Fibroblast of skin of right biceps (primary cell): ENCODE data around the gene PRLH.

Experiments used
- DNase-seq: peaks from one replicate; pipeline ENCODE4 v3.0.0-alpha.2; 2013

The PRLH gene

DNA sequence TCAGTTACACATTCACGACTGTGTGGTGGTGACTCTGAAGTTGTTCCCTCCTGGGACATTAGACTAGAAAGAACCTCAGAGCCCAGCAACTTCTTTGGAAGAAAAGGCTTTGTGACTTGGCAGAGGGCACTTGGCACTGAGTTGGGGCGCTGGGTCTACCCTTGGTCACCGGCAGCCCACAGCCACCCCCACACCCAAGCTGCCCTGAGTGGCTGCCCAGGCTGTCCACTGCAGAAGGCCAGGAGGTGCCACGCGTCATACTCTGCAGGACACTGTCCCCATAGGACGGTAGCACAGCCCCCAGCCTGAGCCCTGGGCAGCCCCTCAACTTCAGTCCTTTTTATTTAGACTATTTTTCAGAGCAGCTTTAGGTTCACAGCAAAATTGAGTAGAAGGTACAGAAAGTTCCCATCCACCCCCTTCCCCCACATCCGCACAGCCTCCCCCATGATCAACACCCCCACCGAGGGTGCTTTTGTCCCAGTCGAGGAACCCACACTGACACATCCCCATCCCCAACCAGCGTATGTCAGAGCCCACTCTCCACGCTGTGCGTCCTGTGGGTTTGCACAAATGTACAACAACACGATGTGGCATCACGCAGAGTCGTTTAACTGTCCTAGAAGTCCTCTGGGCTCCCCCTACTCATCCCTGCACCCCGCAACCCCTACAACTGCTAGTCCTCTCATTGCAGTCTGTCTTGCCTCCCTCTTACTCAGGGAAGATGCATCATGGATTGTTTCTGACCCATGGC is 1.1 kb downstream of the PRLH start:
- DNase-seq = no peak

DNA sequence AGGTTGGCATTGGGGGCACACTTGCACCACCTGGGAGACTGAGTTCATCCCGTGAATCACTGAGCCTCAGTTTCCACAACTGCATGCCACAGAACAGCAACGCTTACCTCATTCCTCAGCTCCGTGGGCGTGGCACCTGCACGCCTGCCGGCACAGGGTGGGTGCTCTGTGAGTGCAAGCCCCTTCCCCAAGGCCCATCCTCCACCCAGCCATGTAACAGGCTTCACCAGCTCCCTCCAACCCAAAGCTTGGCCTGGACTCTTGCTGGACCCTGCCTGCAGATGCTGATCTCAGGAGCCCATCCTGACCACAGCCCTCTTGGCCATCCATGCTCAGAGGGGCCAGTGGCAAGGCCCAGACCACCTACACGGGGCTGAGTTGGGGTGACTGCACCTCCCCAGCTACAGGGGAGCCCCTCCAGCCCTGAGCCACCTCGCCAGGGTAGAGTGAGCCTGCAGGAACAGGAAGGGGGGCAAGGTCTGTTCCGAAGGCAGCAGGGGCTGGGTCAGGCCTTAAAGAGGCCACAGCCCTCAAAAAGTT is 1.8 kb downstream of the PRLH start:
- DNase-seq = no peak

DNA sequence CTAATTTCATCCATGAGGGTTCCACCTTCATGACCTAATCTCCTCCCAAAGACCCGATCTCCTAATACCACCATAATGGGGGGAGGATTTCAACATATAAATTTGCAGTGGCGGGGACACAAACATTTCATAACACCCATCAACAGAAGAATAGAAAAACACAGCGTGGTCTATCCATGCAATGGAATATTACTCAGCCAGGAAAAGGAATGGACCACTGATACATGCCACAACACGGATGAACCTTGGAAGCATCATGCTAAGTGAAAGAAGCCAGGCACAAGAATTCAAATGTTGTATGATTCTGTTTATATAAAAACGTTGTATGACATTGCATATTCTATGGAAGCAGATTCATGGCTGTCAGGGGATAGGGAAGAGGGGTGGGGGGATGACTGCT is 2.7 kb downstream of the PRLH start:
- DNase-seq = no peak

DNA sequence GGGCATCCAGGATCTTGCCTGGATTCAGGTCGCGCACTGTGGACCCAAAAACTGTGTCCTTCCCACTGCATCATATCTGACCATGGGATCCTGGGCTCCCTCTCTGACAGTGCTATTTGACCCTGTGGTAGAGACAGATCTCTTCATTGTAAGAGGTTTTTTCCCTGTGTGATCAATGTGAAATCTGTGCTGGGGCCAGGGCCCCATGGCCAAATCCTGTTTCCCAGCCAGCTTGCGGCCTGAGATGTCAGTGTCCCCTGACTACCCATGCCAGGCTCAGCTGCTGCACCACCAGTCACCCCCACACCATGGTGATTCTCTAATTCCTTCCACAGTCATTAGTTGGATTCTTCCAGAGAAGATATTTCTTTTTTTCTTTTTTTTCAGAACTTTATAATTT is 3.5 kb downstream of the PRLH start:
- no peak for DNase-seq

DNA sequence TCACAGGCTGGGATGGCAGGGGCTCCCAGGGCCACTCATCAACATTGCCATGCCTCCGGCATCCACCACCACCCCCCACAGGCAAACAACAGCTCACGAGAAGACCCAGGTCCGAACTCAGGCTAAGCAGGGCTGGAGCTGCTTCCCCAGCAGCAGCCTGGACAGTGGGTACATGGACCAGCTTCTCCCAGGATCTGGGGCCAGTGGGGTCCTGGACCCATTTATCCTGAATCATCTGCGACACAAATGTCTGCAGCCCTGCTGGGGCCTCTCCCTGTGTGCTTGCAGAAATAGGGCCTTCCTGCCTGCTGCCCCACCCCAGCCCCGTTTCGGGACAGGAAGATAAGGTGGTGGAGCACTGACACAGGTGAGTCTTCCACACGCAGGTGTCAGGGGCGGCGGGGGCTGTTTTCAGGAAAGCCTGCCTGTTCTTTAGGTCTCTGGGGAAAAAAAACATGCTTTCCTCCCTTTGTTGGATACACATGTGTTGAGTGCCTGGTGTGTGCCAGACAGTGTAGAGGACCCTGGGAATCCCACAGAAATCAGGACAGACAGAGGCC is 4.5 kb downstream of the PRLH start:
- no peak for DNase-seq

DNA sequence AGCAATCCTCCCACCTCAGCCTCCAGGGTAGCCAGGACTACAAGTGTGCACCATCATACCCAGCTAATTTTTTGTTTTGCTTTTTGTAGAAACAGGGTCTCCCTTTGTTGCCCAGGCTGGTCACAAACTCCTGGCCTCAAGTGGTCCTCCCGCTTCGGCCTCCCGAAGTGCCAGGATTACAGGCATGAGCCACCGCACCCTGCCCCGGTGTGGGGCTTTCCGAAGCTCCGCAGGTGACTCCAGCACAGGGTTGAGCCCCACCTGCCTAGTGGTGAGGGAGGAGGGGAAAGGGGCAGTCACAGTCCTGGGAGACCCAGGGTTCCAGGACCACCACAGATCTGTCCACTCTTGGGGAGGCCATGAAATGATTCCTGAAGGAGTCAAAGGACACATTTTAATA is 5.2 kb downstream of the PRLH start:
- DNase-seq = no peak

DNA sequence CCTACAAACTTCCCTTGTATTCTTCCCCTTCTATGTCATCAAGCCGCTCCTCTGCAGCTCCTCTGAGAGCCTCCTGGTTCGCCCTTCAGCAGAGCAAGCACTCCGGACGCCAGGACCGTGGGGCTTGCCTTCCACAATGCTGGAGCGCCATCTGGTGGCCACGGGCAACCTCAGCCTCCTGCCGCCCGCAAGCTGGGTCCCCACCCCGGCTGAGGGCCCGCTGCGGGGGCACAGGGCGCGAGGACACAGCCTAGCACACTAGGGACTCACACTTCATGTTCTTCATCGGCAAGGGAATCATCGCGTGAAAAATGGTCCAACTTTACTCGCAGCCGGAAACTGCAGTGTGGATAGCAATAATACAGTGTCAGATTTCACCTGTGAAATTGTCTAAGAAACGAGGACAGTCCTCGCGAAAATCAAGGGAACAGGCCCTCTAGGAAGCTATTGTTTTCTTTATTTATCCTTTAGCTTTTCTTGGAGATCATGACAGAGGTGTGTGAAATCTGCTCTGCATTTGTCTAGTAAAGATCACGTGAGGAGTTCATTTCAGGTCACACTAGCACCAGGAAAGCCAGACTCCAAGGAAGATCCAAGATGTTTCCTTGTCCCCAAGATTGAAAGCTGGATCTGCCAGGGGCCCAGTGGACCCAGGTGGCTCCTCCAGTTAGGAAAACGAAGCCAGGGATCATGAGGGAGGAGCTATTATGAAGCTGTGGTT is 5.8 kb downstream of the PRLH start:
- DNase-seq = peak; percentile 89

DNA sequence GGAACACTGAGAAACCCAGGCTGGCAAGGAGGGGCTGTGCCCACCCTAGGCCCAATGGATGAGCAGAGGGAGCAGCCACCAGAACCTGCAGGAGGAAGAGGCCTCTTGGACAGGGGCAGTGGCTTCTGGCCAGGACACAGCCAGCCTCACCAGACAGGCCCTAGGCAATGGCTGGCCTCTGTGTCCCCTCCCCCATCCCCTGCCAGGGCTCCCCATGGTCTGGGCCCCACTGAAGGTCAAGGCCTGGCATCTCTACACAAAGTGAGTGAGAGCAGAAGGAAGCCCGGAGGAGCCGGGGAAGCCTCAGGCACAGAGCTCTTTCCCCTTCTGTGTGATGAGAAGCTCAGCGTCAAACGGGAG is 6.3 kb downstream of the PRLH start:
- DNase-seq = no peak

DNA sequence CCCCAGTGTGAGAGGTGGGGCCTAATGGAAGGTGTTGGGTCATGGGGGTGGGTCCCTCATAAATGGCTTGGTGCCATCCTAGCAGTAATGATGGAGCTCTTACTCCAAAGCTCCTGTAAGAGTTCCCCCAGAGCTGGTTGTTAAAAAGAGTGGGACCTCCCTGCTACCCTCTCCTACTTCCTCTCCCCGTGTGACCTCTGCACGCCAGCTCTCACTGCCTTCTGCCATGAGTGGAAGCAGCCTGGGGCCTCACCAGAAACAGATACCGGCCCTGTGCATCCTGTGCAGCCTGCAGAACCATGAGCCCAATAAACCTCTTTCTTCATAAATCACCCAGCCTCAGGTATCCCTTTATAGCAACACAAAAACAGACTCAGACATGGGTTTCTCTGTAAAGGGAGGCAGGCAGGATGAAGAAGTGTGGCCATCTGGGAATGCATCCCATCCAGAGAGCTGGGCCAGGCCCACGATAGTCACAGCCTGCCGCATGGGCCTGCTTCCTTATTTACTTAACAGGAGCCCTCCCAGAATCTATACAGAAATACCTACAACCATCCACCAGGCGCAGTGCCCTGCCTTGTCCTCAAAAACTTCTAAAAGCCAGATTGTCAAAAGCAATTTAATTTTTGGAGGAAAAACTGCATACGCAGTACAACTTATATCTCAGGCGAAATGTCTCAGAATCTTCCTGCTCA is 7.5 kb downstream of the PRLH start:
- no peak for DNase-seq

DNA sequence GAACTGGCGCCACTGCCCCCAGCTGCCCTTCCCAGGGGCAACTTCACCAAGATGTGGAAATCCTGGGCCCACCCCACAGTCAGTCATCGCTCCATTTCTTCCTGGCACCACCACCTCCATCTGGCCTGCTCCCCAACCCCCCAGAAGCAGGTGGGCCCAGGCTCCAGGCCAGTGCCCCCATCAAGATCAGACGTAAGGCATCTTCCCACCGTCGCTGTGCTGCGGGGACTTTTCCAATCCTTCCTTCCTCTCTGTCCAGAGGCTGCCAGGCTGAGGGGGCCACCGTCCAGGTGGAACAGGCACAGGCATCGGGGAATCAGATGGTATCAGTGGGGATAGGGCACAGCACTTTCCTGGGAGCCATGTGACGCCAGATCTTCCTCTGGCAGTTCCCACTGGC is 8.1 kb downstream of the PRLH start:
- no peak for DNase-seq

DNA sequence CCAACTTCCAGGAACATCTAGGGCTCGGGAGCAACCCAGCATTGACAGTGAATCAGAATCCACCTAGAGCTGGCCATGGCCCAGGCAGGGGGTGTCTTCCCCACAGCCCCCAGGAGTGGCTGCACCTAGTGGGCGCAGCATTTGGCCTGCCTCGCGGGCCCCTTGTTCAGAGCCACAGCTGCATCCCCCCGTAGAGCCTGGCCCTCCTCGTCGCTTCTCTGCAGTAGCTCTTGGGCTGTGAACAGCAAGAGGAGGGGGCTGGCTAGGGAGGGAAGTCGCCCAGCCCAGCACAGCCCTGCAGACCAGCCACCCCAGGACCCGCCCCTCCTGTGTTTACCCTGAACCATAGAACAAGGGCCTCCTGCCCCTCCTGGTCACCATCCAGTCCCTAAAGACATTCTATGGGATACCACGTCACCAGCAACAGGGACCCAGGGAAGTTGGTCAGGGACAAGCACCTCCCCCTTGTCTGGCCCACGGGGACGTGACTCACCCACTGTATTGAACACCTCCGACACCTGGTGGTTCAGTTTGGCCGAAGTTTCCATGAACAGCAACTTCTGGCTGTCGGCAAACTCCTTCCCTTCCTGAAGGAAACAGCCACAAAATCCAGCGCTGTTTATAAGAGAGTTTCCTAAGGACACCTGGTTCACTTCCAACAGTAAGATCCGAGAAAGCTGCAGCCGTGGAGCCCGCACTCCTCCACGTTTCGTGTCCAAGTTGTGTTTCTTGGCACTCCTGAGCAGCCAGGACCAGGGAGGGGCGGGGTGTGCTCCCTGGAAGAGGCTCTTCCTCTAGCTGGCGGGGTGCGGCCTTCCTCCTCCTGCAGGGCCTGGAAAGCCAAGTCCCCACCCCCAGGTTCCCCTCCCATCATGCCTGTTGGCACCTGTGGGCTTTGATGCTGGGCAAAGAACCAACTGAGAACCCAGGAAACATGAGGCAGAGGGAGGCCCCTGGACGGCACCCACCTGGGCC is 8.8 kb downstream of the PRLH start:
- no peak for DNase-seq

DNA sequence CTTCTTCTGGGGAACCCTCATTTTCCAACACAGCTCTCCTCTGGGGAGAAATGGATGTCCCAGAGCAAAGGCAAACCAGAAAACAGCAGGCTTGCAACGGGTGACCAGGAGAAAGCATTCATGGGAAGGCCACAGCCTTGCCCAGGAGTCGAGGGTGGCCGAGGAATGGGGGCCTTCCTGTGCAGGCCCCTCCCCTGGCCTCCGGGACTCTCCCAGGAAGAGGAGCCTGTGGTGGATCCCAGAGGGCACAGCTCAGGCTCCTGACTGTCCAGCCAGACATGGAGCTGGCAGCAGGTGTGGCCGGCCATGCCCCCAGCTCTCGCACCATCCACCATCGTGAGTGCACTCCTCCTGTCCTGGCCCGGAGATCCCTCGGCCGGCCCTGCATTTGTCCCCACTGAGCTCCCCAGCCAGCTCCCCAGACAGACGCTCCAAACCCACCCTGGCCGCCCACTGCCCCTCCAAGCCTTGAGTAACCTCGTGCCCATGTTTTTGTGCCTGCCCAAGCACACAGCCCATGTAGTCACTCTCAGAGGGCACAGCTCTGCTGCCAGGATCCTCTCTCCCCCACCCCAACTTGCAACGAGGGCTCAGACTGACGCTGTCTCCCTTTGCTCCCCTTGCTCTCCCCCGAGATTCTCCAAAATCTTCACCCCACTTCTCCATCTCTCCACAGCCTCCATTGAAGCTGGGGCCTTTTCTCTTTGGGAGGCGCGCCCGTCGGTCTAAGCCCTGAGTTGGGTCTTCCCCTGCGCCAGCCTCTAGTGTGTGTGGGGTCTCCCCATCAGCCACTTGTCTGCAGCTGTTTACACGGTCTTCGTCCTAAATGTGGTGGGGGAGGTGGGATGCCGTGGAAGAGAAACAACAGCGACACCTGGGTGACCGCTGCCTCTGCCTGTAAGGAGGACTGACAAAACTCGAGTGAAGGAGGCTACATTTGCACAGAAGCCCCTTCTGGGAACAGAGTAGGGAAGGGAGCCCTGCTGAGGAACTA is 9.8 kb downstream of the PRLH start:
- no peak for DNase-seq

DNA sequence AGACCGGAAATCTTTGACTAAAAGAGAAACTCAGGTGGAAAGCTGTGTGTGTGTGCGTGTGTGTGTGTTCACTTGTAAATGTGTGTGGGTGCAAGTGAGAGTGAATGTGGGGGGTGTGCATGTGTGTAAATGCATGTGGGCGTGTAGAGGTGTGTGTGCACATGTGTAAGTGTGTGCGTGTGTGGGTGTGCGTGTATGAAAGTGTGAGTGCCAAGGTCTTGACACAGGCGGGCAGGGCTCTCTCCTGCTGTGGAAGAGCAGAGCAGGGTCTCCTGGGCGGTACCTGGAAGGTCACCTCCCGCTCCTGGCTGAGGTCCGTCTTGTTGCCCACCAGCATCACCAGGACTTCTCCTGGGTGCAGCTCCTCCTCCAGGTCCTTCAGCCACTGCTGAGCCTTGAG is 10.6 kb downstream of the PRLH start:
- no peak for DNase-seq

DNA sequence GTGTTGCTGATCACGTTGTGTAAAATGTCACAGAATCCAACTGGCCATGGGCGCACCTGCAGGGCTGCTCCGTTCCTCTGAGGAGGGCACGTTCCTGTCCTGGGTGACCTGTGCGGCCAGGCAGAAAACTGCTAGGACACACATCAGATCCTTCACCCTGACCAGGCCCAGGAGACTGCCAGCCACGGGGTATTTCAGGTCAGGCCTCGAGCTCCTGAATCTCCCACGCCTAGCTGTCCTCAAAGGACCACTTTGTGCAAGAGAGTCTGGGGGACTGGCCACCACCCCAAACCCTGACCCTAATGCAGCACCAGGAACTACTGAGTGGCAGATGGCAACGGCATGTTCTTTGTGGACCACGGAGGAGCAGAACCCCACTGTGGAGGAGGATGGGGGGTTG is 11.1 kb downstream of the PRLH start:
- DNase-seq = no peak

DNA sequence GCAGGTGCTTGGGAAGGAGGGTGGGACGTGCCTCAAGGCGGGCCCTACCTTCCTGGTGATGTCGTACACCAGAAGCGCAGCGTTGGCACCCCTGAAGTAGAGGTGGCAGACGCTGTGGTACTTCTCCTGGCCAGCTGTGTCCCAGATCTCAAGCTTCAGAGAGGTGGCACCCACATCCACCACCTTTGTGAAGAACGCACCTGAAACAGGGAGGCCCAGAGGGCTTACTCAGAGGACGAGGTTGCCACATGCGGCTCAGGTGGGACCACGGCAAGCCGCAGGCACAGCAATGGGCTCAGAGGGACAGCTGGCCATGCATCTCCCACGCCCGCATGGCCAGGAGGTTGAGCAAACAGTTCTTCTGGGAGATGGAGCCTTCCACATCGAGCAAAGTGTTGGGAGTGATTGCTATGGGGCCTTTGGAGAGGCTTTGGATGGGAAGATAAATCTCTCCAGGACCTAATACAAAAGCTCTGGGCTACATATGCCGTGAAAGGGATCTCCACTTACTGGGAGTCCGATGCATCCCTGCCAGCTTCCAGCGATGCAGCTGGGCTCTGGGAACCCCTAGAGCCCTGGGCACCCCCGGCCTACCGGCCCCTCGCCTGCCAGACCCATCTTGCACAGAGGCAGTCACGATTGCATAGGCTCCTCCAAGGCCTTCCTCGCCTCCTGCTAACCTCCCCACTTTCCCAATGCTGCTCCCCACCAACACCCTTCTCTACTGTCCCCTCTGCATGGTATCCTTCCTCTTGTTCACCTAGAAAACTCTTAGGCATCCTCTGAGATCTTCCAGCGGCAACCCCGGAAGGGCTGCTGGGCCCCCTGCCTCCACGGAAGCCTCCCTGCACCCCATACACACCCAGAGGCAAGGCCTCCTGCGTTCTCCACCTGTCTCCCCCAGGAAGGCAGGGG is 11.8 kb downstream of the PRLH start:
- no peak for DNase-seq

DNA sequence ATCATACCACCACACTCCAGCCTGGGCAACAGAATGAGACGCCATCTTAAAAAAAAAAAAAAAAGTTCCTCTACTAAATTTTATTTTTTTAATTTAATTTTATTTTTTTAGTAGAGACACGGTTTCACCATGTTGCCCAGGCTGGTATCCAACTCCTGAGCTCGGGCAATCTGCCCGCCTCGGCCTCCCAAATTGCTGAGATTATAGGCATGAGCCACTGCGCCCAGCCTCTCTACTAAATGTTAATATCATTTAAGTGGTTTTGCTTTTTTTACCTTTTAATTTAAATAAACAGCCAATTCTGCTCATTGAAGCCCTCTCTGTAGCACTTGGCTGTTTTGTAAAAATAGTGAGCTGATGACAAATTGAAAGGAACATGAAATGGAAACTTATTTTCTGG is 15.0 kb downstream of the PRLH start:
- DNase-seq = no peak

DNA sequence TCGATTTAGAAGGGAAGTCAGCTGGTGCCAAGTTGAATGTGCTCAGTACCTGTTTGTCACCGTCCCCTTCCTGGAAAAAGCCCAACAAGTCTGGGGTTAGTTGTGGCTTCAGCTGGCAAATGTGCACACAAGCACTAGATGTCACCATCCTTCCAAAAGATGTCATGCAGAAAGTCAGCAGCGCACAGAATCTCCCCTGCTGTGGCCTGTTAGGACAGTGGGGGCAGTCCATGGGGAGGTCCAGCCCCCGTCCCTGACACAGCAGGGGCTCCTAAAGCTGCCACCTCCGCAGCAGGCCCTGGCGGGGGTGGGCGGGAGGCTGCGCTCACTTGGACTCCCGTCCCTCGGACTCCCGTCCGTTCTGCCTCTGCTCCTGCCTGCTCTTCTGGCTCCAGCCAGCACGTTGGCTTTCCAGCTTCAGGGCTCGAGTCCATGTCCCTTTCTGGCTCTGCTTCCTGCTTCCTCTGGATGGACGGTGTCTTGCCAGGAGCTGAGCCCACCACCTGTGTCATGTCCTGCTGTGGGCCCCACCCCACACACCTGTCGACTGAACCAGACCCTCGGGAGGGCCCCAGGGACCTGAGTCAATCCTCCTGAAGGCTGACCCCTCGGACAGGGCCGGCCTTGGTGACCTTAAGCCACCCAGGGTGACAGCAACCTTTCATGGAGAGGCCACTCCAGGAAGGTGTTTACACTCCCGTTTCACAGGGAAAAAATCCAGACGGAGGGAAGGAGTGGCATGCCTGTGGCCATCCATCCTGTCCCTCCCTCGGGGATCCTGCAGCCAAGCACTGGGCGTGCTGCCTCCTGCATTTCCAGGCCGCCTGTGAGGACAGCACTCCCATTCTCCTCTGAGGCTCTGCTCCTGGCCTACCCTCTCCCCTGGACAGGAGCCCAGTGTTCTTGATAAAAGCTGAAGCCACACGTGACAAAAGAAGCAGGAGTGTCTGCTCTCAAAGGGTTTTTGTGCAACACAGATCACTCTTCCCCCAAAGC is 15.7 kb downstream of the PRLH start:
- DNase-seq = peak; percentile 72
